B cell (primary cell): Measurements from ENCODE around the gene KRR1. TPM values are rescaled to one million over a fixed set of nuclear protein-coding genes. Genes with fewer than 3 reads are reported as not detected.

Experiments used
- ATAC-seq: fragments of 200-7000 bp; cut with Tn5 transposase; one replicate; pipeline ENCODE4 v1.10.0; 2021; ENCODE audit warnings: low read depth, mild to moderate bottlenecking, moderate number of reproducible peaks, moderate library complexity
- CTCF ChIA-PET: fragments of 350-600 bp; sonication (Branson Sonifier 250); formaldehyde crosslinking; loops from one replicate; lab custom pipeline; 2021; ENCODE audit warnings: antibody characterized with exemption, inconsistent platforms; lab: Charles Lee
- POLR2A ChIA-PET: fragments of 350-600 bp; sonication (Branson Sonifier 250); formaldehyde crosslinking; loops from one replicate; lab custom pipeline; 2021; ENCODE audit warnings: antibody characterized with exemption; lab: Charles Lee
- DNase-seq: peaks from one replicate; pipeline ENCODE4 v3.0.0; 2013
- H2AFZ ChIP-seq: 2 replicates; pipeline ENCODE4 v1.6.1; 2012; ENCODE audit warnings: mild to moderate bottlenecking, low read depth, low read length; ENCODE audit not compliant: insufficient read depth, poor library complexity, severe bottlenecking
- H3K27ac ChIP-seq, 2 donors: 1 replicate in 1 of 2; 2 replicates in 1 of 2; pipeline ENCODE4 v1.5.1; 2012 to 2013; ENCODE audit warnings: low read length in 2 of 2, mild to moderate bottlenecking in 2 of 2, moderate library complexity in 1 of 2
- H3K27me3 ChIP-seq, 4 experiments: fragments of 200-600 bp in 1 of 4; sonication (generic) in 1 of 4; replicated peaks in 1 of 4; 1 replicate in 2 of 4; 2 replicates in 2 of 4; pipeline versions ENCODE4 v1.6.1 to v1.7.0; 2013 to 2016; ENCODE audit warnings: low read length in 3 of 4, mild to moderate bottlenecking in 2 of 4, mixed read lengths in 1 of 4, moderate library complexity in 1 of 4; ENCODE audit not compliant: insufficient read depth in 4 of 4, control insufficient read depth in 3 of 4; ENCODE audit errors: control extremely low read depth in 1 of 4
- H3K36me3 ChIP-seq, 2 experiments: replicated peaks in 1 of 2; 1 replicate in 1 of 2; 2 replicates in 1 of 2; pipeline versions ENCODE4 v1.6.1 to v1.7.1; 2013; ENCODE audit warnings: low read length in 1 of 2; ENCODE audit not compliant: insufficient read depth in 2 of 2, control insufficient read depth in 1 of 2; ENCODE audit errors: control extremely low read depth in 1 of 2, extremely low read depth in 1 of 2
- H3K4me1 ChIP-seq, 2 donors: fragments of 200-600 bp in 1 of 2; sonication (generic) in 1 of 2; 1 replicate in 1 of 2; 2 replicates in 1 of 2; pipeline versions ENCODE4 v1.5.1 to v1.6.1; 2013 to 2017; ENCODE audit warnings: low read length in 2 of 2; ENCODE audit not compliant: control insufficient read depth in 2 of 2, insufficient read depth in 2 of 2
- H3K4me2 ChIP-seq: replicated peaks from 2 replicates; pipeline ENCODE3; 2012; ENCODE audit warnings: mild to moderate bottlenecking, low read depth, low read length; ENCODE audit not compliant: poor library complexity, severe bottlenecking
- H3K4me3 ChIP-seq, 5 experiments: fragments of 200-600 bp in 1 of 5; sonication (generic) in 1 of 5; 1 replicate in 3 of 5; 2 replicates in 2 of 5; pipeline versions ENCODE4 v1.5.1 to v1.7.0; 2011 to 2016; ENCODE audit warnings: low read length in 4 of 5, mild to moderate bottlenecking in 4 of 5, low read depth in 2 of 5, control low read depth in 1 of 5, moderate library complexity in 1 of 5; ENCODE audit not compliant: insufficient read depth in 1 of 5; ENCODE audit errors: control extremely low read depth in 1 of 5, extremely low read depth in 1 of 5
- H3K79me2 ChIP-seq: fragments of 200-600 bp; sonication (generic); one replicate; pipeline ENCODE4 v1.6.0; 2016; ENCODE audit warnings: low read length; ENCODE audit not compliant: control insufficient read depth, insufficient read depth
- H3K9ac ChIP-seq: fragments of 200-600 bp; sonication (generic); 2 replicates; pipeline ENCODE4 v1.6.1; 2017; ENCODE audit warnings: mild to moderate bottlenecking, low read length, moderate library complexity
- H3K9me3 ChIP-seq, 3 donors: one replicate each; pipeline versions ENCODE4 v1.6.1 to v1.7.1; 2013; ENCODE audit warnings: low read length in 2 of 3; ENCODE audit not compliant: control insufficient read depth in 2 of 3, insufficient read depth in 1 of 3; ENCODE audit errors: control extremely low read depth in 1 of 3
- H4K20me1 ChIP-seq: 2 replicates; pipeline ENCODE4 v1.6.0; 2012; ENCODE audit warnings: mild to moderate bottlenecking, low read length; ENCODE audit not compliant: insufficient read depth, control insufficient read depth, poor library complexity, severe bottlenecking
- H3K27ac Mint-ChIP-seq: one replicate; pipeline ENCODE4 v1.8.0; 2021; ENCODE audit warnings: mixed read lengths
- H3K27me3 Mint-ChIP-seq: one replicate; pipeline ENCODE4 v1.8.0; 2021; ENCODE audit warnings: mixed read lengths
- H3K4me1 Mint-ChIP-seq: one replicate; pipeline ENCODE4 v1.8.0; 2021; ENCODE audit warnings: mixed read lengths
- H3K4me3 Mint-ChIP-seq: one replicate; pipeline ENCODE4 v1.8.0; 2021; ENCODE audit warnings: mixed read lengths
- H3K9me3 Mint-ChIP-seq: one replicate; pipeline ENCODE4 v1.8.0; 2022; ENCODE audit warnings: mixed read lengths; ENCODE audit not compliant: insufficient read depth
- EZH2 ChIP-seq: IDR thresholded peaks from 2 replicates; pipeline ENCODE4 v1.6.1; 2012; ENCODE audit warnings: borderline replicate concordance, low read depth, mild to moderate bottlenecking, moderate library complexity, low read length; ENCODE audit not compliant: insufficient read depth, poor library complexity, severe bottlenecking
- WGBS: methylation state at CpG from one replicate; pipeline ENCODE4 v1.1.5; 2013; ENCODE audit warnings: missing lambda C conversion rate; ENCODE audit not compliant: insufficient coverage; 5-methylcytosine and 5-hydroxymethylcytosine counted together
- intact Hi-C: fragments of 100-400 bp; cut with micrococcal nuclease; formaldehyde crosslinking; loops from one replicate; pipeline ENCODE4 v1.10.0; 2022
- polyA plus RNA-seq: library from polyadenylated mRNA; depleted of rRNA; stranded (reverse); fragments of >200 nt; gene quantifications from 2 replicates; pipeline ENCODE4 v1.2.3, GENCODE V29; 2012
- total RNA-seq, 2 donors: library from RNA; stranded (reverse); fragments of 120-200 nt in 1 of 2; gene quantifications; 1 replicate in 1 of 2; 2 replicates in 1 of 2; pipeline versions ENCODE4 v1.2.3 to v1.2.4, GENCODE V29; 2013 to 2022
- TF ChIP-seq, protein P1 (sequence below): fragments of 200-600 bp; IDR thresholded peaks from one replicate; pipeline ENCODE4 v1.8.0; 2022; ENCODE audit warnings: antibody characterized with exemption, mild to moderate bottlenecking

KRR1 gene
- total and polyA plus RNA-seq, 2 donors (not counting 1 experiment from before 2014, with no cell fraction given), result 16.3 to 87.7 TPM

DNA sequence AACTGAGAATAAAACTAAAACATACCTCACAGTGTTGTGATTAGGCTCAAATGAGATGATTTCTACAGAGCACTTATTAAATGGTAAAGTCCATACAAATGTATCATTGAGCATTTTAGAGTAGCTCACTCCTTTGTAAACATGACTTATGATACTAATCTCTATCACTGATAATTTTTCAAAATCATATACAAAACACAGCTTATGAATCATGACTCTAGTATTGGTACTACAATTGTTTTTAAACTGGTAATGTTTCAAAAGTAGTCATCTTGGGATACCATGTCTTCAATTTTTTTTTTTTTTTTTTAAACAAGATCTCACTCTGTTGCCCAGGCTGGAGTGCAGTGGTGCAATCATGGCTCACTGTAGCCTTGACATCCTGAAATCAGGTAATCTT lies 40.1 kb upstream of the KRR1 start:
- Histone ChIP-seq H2AFZ (no peak overlapping the region), H3K4me3 (no peak overlapping the region), H3K9me3 (no peaks in the 10 kb centered on the region), H3K9ac (no peak overlapping the region), H3K36me3 (no peaks in the 10 kb centered on the region), H3K4me1 (no peaks in the 10 kb centered on the region), H3K4me2 (no peak overlapping the region), H3K79me2 (no peaks in the 10 kb centered on the region), H4K20me1 (no peaks in the 10 kb centered on the region), H3K27me3 (peaks cover 0 to 6% (median 0%) of the 10 kb centered on the region in 4 experiments), H3K27ac (no peak overlapping the region)
- ChIA-PET CTCF (interaction anchor here (0.7 kb wide), 1 partner anchor 797 kb away, joined by 3 read pairs; no protein-coding TSS in a partner anchor), POLR2A (no interaction called here)
- Mint-ChIP-seq H3K27ac (no peak overlapping the region), H3K4me1 (no peaks in the 10 kb centered on the region), H3K27me3 (peaks cover 31% of the 10 kb centered on the region), H3K9me3 (no peaks in the 10 kb centered on the region), H3K4me3 (no peak overlapping the region)
- ATAC-seq (no peak), DNase-seq (no peak)
- intact Hi-C loops, result no loop called here
- TF ChIP-seq, protein P1, sequence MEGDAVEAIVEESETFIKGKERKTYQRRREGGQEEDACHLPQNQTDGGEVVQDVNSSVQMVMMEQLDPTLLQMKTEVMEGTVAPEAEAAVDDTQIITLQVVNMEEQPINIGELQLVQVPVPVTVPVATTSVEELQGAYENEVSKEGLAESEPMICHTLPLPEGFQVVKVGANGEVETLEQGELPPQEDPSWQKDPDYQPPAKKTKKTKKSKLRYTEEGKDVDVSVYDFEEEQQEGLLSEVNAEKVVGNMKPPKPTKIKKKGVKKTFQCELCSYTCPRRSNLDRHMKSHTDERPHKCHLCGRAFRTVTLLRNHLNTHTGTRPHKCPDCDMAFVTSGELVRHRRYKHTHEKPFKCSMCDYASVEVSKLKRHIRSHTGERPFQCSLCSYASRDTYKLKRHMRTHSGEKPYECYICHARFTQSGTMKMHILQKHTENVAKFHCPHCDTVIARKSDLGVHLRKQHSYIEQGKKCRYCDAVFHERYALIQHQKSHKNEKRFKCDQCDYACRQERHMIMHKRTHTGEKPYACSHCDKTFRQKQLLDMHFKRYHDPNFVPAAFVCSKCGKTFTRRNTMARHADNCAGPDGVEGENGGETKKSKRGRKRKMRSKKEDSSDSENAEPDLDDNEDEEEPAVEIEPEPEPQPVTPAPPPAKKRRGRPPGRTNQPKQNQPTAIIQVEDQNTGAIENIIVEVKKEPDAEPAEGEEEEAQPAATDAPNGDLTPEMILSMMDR, result no peak
- no peak for TF ChIP-seq EZH2

DNA sequence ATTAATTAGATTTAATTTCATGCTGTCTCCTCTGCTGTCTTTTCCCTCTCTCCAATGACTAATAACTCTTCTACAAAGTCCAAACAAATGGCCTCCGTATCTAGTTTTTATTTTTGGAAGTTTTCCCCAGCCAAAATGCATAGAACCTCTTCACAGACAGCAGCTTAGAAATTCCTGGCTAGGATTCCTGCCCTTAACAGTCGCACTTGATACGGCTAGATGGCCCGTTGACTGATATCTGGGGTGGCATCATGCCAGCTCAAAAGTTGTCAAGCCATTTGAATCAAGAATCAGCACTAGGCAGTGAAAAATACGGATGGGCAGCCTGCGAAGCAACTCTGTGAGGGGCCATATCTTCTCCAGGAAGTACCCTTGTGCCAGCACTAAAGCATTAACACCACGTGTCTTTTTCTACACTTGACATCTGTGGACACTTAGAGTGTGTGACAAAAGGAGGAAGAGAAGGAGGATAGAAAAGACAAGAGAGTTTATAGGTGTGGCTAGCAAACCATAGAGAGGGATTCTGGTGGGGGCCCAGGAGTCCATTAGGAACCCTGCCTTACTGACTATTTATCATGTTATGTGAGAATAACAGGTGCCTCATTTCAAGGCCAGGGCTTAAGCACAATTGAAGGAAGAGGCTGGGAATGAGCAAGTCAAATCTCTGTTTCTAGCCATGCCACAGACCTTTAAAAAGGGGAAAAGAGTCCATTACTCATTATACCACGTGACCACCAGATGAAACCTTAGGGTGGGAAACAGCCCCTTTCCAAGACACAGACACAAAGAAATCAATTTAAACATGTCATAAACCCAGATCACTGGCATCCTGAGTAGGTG lies 39.2 kb upstream of the KRR1 start:
- Histone ChIP-seq H2AFZ (no peak overlapping the region), H3K79me2 (no peaks in the 10 kb centered on the region), H3K9me3 (no peaks in the 10 kb centered on the region), H3K27me3 (peaks cover 0 to 6% (median 0%) of the 10 kb centered on the region in 4 experiments), H3K9ac (no peak overlapping the region), H3K4me3 (no peak overlapping the region), H3K4me2 (no peak overlapping the region), H4K20me1 (no peaks in the 10 kb centered on the region), H3K4me1 (no peaks in the 10 kb centered on the region), H3K27ac (no peak overlapping the region), H3K36me3 (no peaks in the 10 kb centered on the region)
- POLR2A ChIA-PET, result no interaction called here
- Mint-ChIP-seq H3K4me1 (no peaks in the 10 kb centered on the region), H3K9me3 (no peaks in the 10 kb centered on the region), H3K27ac (no peak overlapping the region), H3K27me3 (peaks cover 34% of the 10 kb centered on the region), H3K4me3 (no peak overlapping the region)
- 90% methylated on average over 6 of the region's 8 CpGs for WGBS
- ATAC-seq (no peak), DNase-seq (no peak)
- intact Hi-C loops, result no loop called here
- TF ChIP-seq EZH2, result no peak
- TF ChIP-seq, protein P1, result no peak
- CTCF ChIA-PET, result interaction anchor here (0.7 kb wide), 2 partner anchors 253 to 798 kb away, joined by 3 read pairs; no protein-coding TSS in a partner anchor
